IMR-90 (cell line): ENCODE data around the gene EXPH5. TPM values are rescaled to one million over a fixed set of nuclear protein-coding genes. Genes with fewer than 3 reads are reported as not detected.

Source experiments
- ATAC-seq: fragments of 200-7000 bp; cut with Tn5 transposase; 2 replicates; pipeline ENCODE4 v1.9.1; 2020; ENCODE audit warnings: low read depth, mild to moderate bottlenecking, moderate library complexity
- BruUV-seq: library from RNA; stranded (reverse); fragments of 400-500 nt; replicated peaks from 2 replicates; lab custom pipeline; 2021; lab: Mats Ljungman, UMichigan
- CTCF ChIA-PET: fragments of 300-600 bp; formaldehyde crosslinking; extraction: SDS; loops from one replicate; lab custom pipeline; 2021; ENCODE audit warnings: antibody characterized with exemption; lab: Yijun Ruan, JAX
- POLR2A ChIA-PET: fragments of 300-600 bp; sonication (Branson Sonifier 250); formaldehyde crosslinking; loops from one replicate; lab custom pipeline; 2022; ENCODE audit warnings: antibody characterized with exemption; ENCODE audit not compliant: unreplicated experiment; lab: Charles Lee
- DNase-seq: peaks from one replicate; pipeline ENCODE4 v3.0.0; 2013
- H2AFZ ChIP-seq: replicated peaks from 2 replicates; pipeline ENCODE3; 2013; ENCODE audit warnings: low read length, mild to moderate bottlenecking; ENCODE audit not compliant: poor library complexity
- H2AK5ac ChIP-seq: 2 replicates; pipeline ENCODE4 v1.6.1; 2013; ENCODE audit warnings: low read depth, low read length, inconsistent platforms
- H2AK9ac ChIP-seq: replicated peaks from 2 replicates; pipeline ENCODE3; 2013; ENCODE audit warnings: mild to moderate bottlenecking, low read depth, low read length, moderate library complexity; ENCODE audit not compliant: poor library complexity
- H2BK120ac ChIP-seq: 2 replicates; pipeline ENCODE4 v1.6.1; 2013; ENCODE audit warnings: low read depth, low read length, inconsistent platforms
- H2BK15ac ChIP-seq: 3 replicates; pipeline ENCODE4 v1.6.1; 2013; ENCODE audit warnings: low read depth, low read length, inconsistent platforms
- H2BK20ac ChIP-seq: 2 replicates; pipeline ENCODE4 v1.6.1; 2013; ENCODE audit warnings: low read depth, mild to moderate bottlenecking, inconsistent platforms, low read length, moderate library complexity
- H2BK5ac ChIP-seq: 2 replicates; pipeline ENCODE4 v1.6.1; 2013; ENCODE audit warnings: mild to moderate bottlenecking, low read depth, low read length, inconsistent platforms; ENCODE audit not compliant: poor library complexity, severe bottlenecking
- H3K14ac ChIP-seq: replicated peaks from 2 replicates; pipeline ENCODE4 v1.6.1; 2013; ENCODE audit warnings: low read depth, low read length, inconsistent platforms
- H3K18ac ChIP-seq: 2 replicates; pipeline ENCODE4 v1.6.1; 2013; ENCODE audit warnings: low read depth, low read length, control low read depth
- H3K23ac ChIP-seq: 2 replicates; pipeline ENCODE4 v1.6.1; 2013; ENCODE audit warnings: low read depth, low read length, inconsistent platforms
- H3K27ac ChIP-seq: 2 replicates; pipeline ENCODE4 v1.5.1; 2013; ENCODE audit warnings: mild to moderate bottlenecking, control low read depth, low read length; ENCODE audit not compliant: insufficient read depth
- H3K27me3 ChIP-seq: 2 replicates; pipeline ENCODE4 v1.6.1; 2013; ENCODE audit warnings: low read length; ENCODE audit not compliant: control insufficient read depth, insufficient read depth
- H3K36me3 ChIP-seq: 2 replicates; pipeline ENCODE4 v1.6.1; 2013; ENCODE audit warnings: low read length, mixed read lengths; ENCODE audit not compliant: control insufficient read depth, insufficient read depth
- H3K4ac ChIP-seq: 2 replicates; pipeline ENCODE4 v1.6.1; 2013; ENCODE audit warnings: low read depth, low read length, inconsistent platforms
- H3K4me1 ChIP-seq: 2 replicates; pipeline ENCODE4 v1.6.1; 2013; ENCODE audit warnings: low read length, mixed read lengths; ENCODE audit not compliant: control insufficient read depth, insufficient read depth
- H3K4me2 ChIP-seq: 2 replicates; pipeline ENCODE4 v1.6.1; 2013; ENCODE audit warnings: low read depth, mild to moderate bottlenecking, control low read depth, low read length, moderate library complexity
- H3K4me3 ChIP-seq: 2 replicates; pipeline ENCODE4 v1.5.1; 2013; ENCODE audit warnings: low read depth, mild to moderate bottlenecking, control low read depth, low read length, moderate library complexity; ENCODE audit not compliant: insufficient read depth
- H3K56ac ChIP-seq: 2 replicates; pipeline ENCODE4 v1.6.1; 2013; ENCODE audit warnings: low read length, inconsistent platforms; ENCODE audit not compliant: insufficient read depth; ENCODE audit errors: extremely low read depth
- H3K79me1 ChIP-seq, 2 experiments: 2 replicates each; pipeline ENCODE4 v1.6.1; 2013; ENCODE audit warnings: low read length in 2 of 2, inconsistent platforms in 1 of 2, low read depth in 1 of 2
- H3K9ac ChIP-seq: 2 replicates; pipeline ENCODE4 v1.6.1; 2013; ENCODE audit warnings: low read depth, low read length, control low read depth
- H3K9me1 ChIP-seq: 2 replicates; pipeline ENCODE4 v1.6.1; 2013; ENCODE audit warnings: low read length, inconsistent platforms; ENCODE audit not compliant: insufficient read depth
- H3K9me3 ChIP-seq: 2 replicates; pipeline ENCODE4 v1.6.1; 2013; ENCODE audit warnings: low read length; ENCODE audit not compliant: control insufficient read depth, insufficient read depth
- H4K20me1 ChIP-seq: 2 replicates; pipeline ENCODE4 v1.6.1; 2013; ENCODE audit warnings: low read length, inconsistent platforms; ENCODE audit not compliant: insufficient read depth
- H4K5ac ChIP-seq: 2 replicates; pipeline ENCODE4 v1.6.1; 2013; ENCODE audit warnings: mild to moderate bottlenecking, low read depth, low read length, control low read depth
- H4K8ac ChIP-seq, 2 experiments: 2 replicates each; pipeline ENCODE4 v1.6.1; 2013; ENCODE audit warnings: low read depth in 2 of 2, low read length in 2 of 2, control low read depth in 1 of 2, inconsistent platforms in 1 of 2
- H4K91ac ChIP-seq: 2 replicates; pipeline ENCODE4 v1.6.1; 2013; ENCODE audit warnings: low read depth, low read length, inconsistent platforms; ENCODE audit not compliant: insufficient read depth
- BHLHE40 ChIP-seq: fragments of 150-350 bp; IDR thresholded peaks from 2 replicates; pipeline ENCODE4 v1.6.1; 2016; ENCODE audit warnings: mild to moderate bottlenecking, low read depth, low read length
- CEBPB ChIP-seq: IDR thresholded peaks from 2 replicates; pipeline ENCODE4 v1.6.1; 2012; ENCODE audit warnings: low read depth, low read length, improper control_type of control experiment
- CHD1 ChIP-seq: IDR thresholded peaks from 2 replicates; pipeline ENCODE4 v1.6.1; 2012; ENCODE audit warnings: low read depth, low read length, improper control_type of control experiment
- ELK1 ChIP-seq: fragments of 150-350 bp; IDR thresholded peaks from 2 replicates; pipeline ENCODE4 v1.6.1; 2016; ENCODE audit warnings: low read depth, mild to moderate bottlenecking, low read length, moderate library complexity, borderline replicate concordance
- NFE2L2 ChIP-seq: fragments of 150-350 bp; IDR thresholded peaks from 2 replicates; pipeline ENCODE4 v1.6.1; 2016; ENCODE audit warnings: low read depth, mild to moderate bottlenecking, low read length
- RFX5 ChIP-seq: IDR thresholded peaks from 2 replicates; pipeline ENCODE4 v1.8.0; 2012; ENCODE audit warnings: low read depth, mild to moderate bottlenecking, low read length, moderate library complexity
- SMC3 ChIP-seq: fragments of 150-350 bp; IDR thresholded peaks from 2 replicates; pipeline ENCODE4 v1.6.1; 2016; ENCODE audit warnings: low read depth, mild to moderate bottlenecking, antibody characterized with exemption, low read length, moderate library complexity
- USF2 ChIP-seq: fragments of 150-350 bp; IDR thresholded peaks from 2 replicates; pipeline ENCODE4 v1.6.1; 2017; ENCODE audit warnings: mild to moderate bottlenecking, antibody characterized with exemption, low read length, low read depth
- WGBS, 2 experiments: methylation state at CpG; one replicate each; pipeline versions ENCODE4 v1.1.5 to v1.1.7; 2013; ENCODE audit warnings: missing lambda C conversion rate in 2 of 2; ENCODE audit not compliant: insufficient read length in 1 of 2; ENCODE audit errors: extremely low coverage in 2 of 2; 5-methylcytosine and 5-hydroxymethylcytosine counted together
- dilution Hi-C: fragments of 300-500 bp; cut with HindIII; formaldehyde crosslinking; loops from one replicate; pipeline ENCODE4 v1.14.3; 2018; ENCODE audit warnings: low sequenced_read_pairs; ENCODE audit not compliant: unreplicated experiment
- in situ Hi-C: fragments of 300-500 bp; cut with MboI; formaldehyde crosslinking; loops from 3 replicates; pipeline ENCODE4 v1.14.3; 2019; ENCODE audit warnings: low sequenced_read_pairs, inconsistent platforms, mixed read lengths
- intact Hi-C: fragments of 100-400 bp; cut with micrococcal nuclease; formaldehyde crosslinking; loops from 2 replicates; pipeline ENCODE4 v1.10.0; 2022
- polyA plus RNA-seq, 3 experiments: library from polyadenylated mRNA; depleted of rRNA; stranded (reverse); fragments of >200 nt; gene quantifications; 2 replicates each; pipeline ENCODE4 v1.2.3, GENCODE V29; 2012; ENCODE audit warnings: low replicate concordance in 1 of 3
- total RNA-seq: library from RNA; depleted of rRNA; stranded (reverse); fragments of >200 nt; gene quantifications from 2 replicates; pipeline ENCODE4 v1.2.3, GENCODE V29; 2012
- TF ChIP-seq, protein P1 (sequence below): conservative IDR thresholded peaks from 2 replicates; pipeline ENCODE4 v1.5.1; 2012; ENCODE audit warnings: mild to moderate bottlenecking, low read depth, low read length, improper control_type of control experiment

EXPH5 gene
- total and polyA plus RNA-seq, 2 of the 4 experiments (the other 2 are of a cell fraction) = 0.05 to 0.72 TPM

DNA sequence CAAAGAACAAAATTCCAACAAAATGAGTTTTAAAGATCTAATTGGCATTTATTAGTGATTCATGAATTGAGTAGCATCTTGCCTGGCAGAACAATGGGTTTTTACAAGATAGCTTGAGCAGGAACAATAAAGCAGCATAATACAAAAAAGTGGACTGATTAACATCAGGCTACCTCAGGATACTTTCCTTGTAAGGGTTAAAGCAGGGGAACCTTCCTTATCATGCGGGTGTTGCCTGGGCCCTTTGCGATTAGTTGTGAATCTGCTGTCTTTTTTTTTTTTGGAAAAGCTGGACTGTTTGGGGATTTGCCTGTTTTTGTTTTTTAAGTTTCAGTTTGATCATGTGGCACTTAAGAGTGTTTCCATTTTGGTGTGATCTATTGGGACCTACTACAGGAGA, 37.5 kb downstream of the EXPH5 start:
- Histone ChIP-seq H3K56ac (no peak overlapping the region), H3K4me1 (peaks cover 7% of the 10 kb centered on the region), H3K36me3 (no peaks in the 10 kb centered on the region), H2BK120ac (no peak overlapping the region), H4K20me1 (no peaks in the 10 kb centered on the region), H3K9me1 (no peaks in the 10 kb centered on the region), H3K23ac (no peak overlapping the region), H3K4ac (no peak overlapping the region), H2BK5ac (no peak overlapping the region), H3K27ac (no peak overlapping the region), H2AFZ (no peak overlapping the region), H2BK15ac (no peak overlapping the region), H4K5ac (no peak overlapping the region), H3K9me3 (no peaks in the 10 kb centered on the region), H4K8ac (no peak overlapping the region), H2BK20ac (no peak overlapping the region), H3K4me3 (no peak overlapping the region), H3K9ac (no peak overlapping the region), H3K27me3 (no peaks in the 10 kb centered on the region), H2AK5ac (no peak overlapping the region), H4K91ac (no peak overlapping the region), H2AK9ac (no peak overlapping the region), H3K4me2 (no peak overlapping the region), H3K79me1 (no peaks in the 10 kb centered on the region), H3K18ac (no peak overlapping the region), H3K14ac (no peak overlapping the region)
- ATAC-seq (no peak), DNase-seq (no peak)
- dilution Hi-C loops = no loop called here
- CTCF ChIA-PET = no interaction called here
- intact Hi-C loops = no loop called here
- POLR2A ChIA-PET = no interaction called here
- TF ChIP-seq NFE2L2 (no peak), CEBPB (no peak), BHLHE40 (no peak), CHD1 (no peak), USF2 (no peak), SMC3 (no peak), ELK1 (no peak), RFX5 (no peak)
- TF ChIP-seq, protein P1, sequence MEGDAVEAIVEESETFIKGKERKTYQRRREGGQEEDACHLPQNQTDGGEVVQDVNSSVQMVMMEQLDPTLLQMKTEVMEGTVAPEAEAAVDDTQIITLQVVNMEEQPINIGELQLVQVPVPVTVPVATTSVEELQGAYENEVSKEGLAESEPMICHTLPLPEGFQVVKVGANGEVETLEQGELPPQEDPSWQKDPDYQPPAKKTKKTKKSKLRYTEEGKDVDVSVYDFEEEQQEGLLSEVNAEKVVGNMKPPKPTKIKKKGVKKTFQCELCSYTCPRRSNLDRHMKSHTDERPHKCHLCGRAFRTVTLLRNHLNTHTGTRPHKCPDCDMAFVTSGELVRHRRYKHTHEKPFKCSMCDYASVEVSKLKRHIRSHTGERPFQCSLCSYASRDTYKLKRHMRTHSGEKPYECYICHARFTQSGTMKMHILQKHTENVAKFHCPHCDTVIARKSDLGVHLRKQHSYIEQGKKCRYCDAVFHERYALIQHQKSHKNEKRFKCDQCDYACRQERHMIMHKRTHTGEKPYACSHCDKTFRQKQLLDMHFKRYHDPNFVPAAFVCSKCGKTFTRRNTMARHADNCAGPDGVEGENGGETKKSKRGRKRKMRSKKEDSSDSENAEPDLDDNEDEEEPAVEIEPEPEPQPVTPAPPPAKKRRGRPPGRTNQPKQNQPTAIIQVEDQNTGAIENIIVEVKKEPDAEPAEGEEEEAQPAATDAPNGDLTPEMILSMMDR = no peak
- WGBS, 2 experiments = no CpG with 5 or more reads among the region's 2 CpGs
- BruUV-seq = no TSS peak
- in situ Hi-C loops = no loop called here
